Uterus (tissue), 2 donors: Measurements from ENCODE around the gene GLT6D1.

Experiments
- CTCF ChIP-seq, 4 experiments: fragments of 200-600 bp in 2 of 4; fragments of 450-650 bp in 2 of 4; sonication (generic) in 2 of 4; IDR thresholded peaks; one replicate each; pipeline ENCODE4 v1.5.1; 2016 to 2019; ENCODE audit warnings: antibody characterized with exemption in 4 of 4, mild to moderate bottlenecking in 2 of 4, moderate library complexity in 1 of 4
- POLR2A ChIP-seq, 2 donors: fragments of 450-650 bp; IDR thresholded peaks; one replicate each; pipeline ENCODE4 v1.6.1; 2016; ENCODE audit warnings: antibody characterized with exemption in 2 of 2, mild to moderate bottlenecking in 1 of 2, moderate library complexity in 1 of 2

DNA sequence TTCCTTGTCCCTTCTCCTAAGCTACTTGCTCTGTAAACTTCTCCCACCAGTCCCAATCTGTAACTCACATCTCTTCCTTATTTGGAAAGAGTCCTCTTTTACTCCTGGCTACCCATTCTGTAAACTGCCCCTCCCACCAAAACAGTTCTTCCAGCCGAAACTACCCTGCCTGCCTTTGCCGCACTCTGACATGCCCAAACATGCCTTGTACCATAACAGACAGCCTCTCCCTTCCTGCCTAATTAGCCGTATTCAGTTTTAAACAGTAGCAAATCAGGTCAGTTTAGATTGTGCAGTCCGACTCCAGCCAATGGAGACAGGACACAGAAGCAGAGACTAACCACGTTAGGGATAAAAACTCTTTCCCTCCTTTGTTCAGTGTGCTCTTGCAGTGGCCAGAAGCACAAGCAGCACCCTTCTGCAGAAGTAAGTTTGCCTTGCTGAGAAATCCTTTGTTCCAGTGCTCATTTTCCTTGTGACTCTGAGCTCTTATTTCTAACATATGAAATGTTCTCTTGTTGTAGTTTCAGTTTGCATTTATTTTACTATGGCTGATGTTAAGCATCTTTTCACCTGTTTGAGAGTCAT lies 5.4 kb upstream of the GLT6D1 start:
- no peak for TF ChIP-seq CTCF (IDR thresholded peaks at IDR 0.05)
- TF ChIP-seq POLR2A (IDR thresholded peaks at IDR 0.05), result no peak
